Liver (tissue), 9 donors: Measurements from ENCODE around the gene ILDR1. TPM values are rescaled to one million over a fixed set of nuclear protein-coding genes. Genes with fewer than 3 reads are reported as not detected.

Experiments used
- DNase-seq: peaks from one replicate; pipeline ENCODE4 v3.0.0-alpha.2; 2017; ENCODE audit warnings: low spot score
- H3K27ac ChIP-seq, 2 donors: one replicate each; pipeline ENCODE4 v1.7.0; 2013; ENCODE audit warnings: inconsistent platforms in 2 of 2, low read length in 2 of 2, control low read depth in 1 of 2, low read depth in 1 of 2, mild to moderate bottlenecking in 1 of 2
- H3K27me3 ChIP-seq, 4 donors: one replicate each; pipeline versions ENCODE4 v1.6.1 to v1.7.0; 2013; ENCODE audit warnings: low read length in 3 of 4, inconsistent platforms in 1 of 4, mild to moderate bottlenecking in 1 of 4, moderate library complexity in 1 of 4; ENCODE audit not compliant: control insufficient read depth in 4 of 4, insufficient read depth in 4 of 4
- H3K36me3 ChIP-seq, 4 donors: one replicate each; pipeline versions ENCODE4 v1.6.1 to v1.7.0; 2013; ENCODE audit warnings: low read length in 3 of 4, mild to moderate bottlenecking in 3 of 4, low read depth in 1 of 4, moderate library complexity in 1 of 4; ENCODE audit not compliant: control insufficient read depth in 4 of 4, insufficient read depth in 3 of 4
- H3K4me1 ChIP-seq, 4 donors: one replicate each; pipeline versions ENCODE4 v1.6.1 to v1.7.0; 2013; ENCODE audit warnings: low read length in 3 of 4, mild to moderate bottlenecking in 3 of 4, moderate library complexity in 1 of 4; ENCODE audit not compliant: control insufficient read depth in 4 of 4, insufficient read depth in 4 of 4
- H3K4me3 ChIP-seq, 3 donors: one replicate each; pipeline versions ENCODE4 v1.6.1 to v1.7.0; 2013; ENCODE audit warnings: low read length in 3 of 3, control low read depth in 1 of 3, low read depth in 1 of 3, mild to moderate bottlenecking in 1 of 3
- H3K9ac ChIP-seq, 2 donors: one replicate each; pipeline ENCODE4 v1.7.0; 2013; ENCODE audit warnings: low read length in 2 of 2, mild to moderate bottlenecking in 2 of 2, moderate library complexity in 2 of 2, control low read depth in 1 of 2, low read depth in 1 of 2
- H3K9me3 ChIP-seq, 4 donors: one replicate each; pipeline versions ENCODE4 v1.6.1 to v1.7.0; 2013; ENCODE audit warnings: low read length in 3 of 4; ENCODE audit not compliant: control insufficient read depth in 4 of 4
- ATF3 ChIP-seq: IDR thresholded peaks from 2 replicates; pipeline ENCODE4 v1.6.1; 2016; ENCODE audit warnings: antibody characterized with exemption
- CTCF ChIP-seq: fragments of 150-350 bp; IDR thresholded peaks from 2 replicates; pipeline ENCODE4 v1.5.1; 2017; ENCODE audit warnings: improper control_type of control experiment, low read depth, low read length; ENCODE audit not compliant: missing input control
- EGR1 ChIP-seq, 2 donors: IDR thresholded peaks; 2 replicates each; pipeline ENCODE4 v1.6.1; 2016 to 2018; ENCODE audit warnings: antibody characterized with exemption in 2 of 2, low read depth in 2 of 2
- FOXA1 ChIP-seq: IDR thresholded peaks from 2 replicates; pipeline ENCODE4 v1.6.1; 2016; ENCODE audit warnings: antibody characterized with exemption
- FOXA2 ChIP-seq: IDR thresholded peaks from 2 replicates; pipeline ENCODE4 v1.6.1; 2016; ENCODE audit warnings: antibody characterized with exemption
- GABPA ChIP-seq, 2 donors: IDR thresholded peaks in 1 of 2; conservative IDR thresholded peaks in 1 of 2; 2 replicates each; pipeline ENCODE4 v1.6.1; 2016; ENCODE audit warnings: antibody characterized with exemption in 2 of 2, mild to moderate bottlenecking in 1 of 2, moderate library complexity in 1 of 2
- HNF4A ChIP-seq, 2 donors: conservative IDR thresholded peaks; 2 replicates each; pipeline ENCODE4 v1.6.1; 2016; ENCODE audit warnings: antibody characterized with exemption in 2 of 2, mild to moderate bottlenecking in 2 of 2
- HNF4G ChIP-seq: IDR thresholded peaks from 2 replicates; pipeline ENCODE4 v1.6.1; 2016; ENCODE audit warnings: antibody characterized with exemption
- JUND ChIP-seq, 2 donors: IDR thresholded peaks; 2 replicates each; pipeline ENCODE4 v1.6.1; 2016; ENCODE audit warnings: antibody characterized with exemption in 2 of 2
- NR2F2 ChIP-seq: IDR thresholded peaks from 2 replicates; pipeline ENCODE4 v1.6.1; 2016; ENCODE audit warnings: antibody characterized with exemption
- SP1 ChIP-seq: IDR thresholded peaks from 2 replicates; pipeline ENCODE4 v1.6.1; 2018; ENCODE audit warnings: antibody characterized with exemption, mild to moderate bottlenecking
- TAF1 ChIP-seq: conservative IDR thresholded peaks from 2 replicates; pipeline ENCODE4 v1.6.1; 2016; ENCODE audit warnings: antibody characterized with exemption, mild to moderate bottlenecking
- YY1 ChIP-seq: IDR thresholded peaks from 2 replicates; pipeline ENCODE4 v1.6.1; 2016; ENCODE audit warnings: antibody characterized with exemption, mild to moderate bottlenecking
- ZBTB33 ChIP-seq: IDR thresholded peaks from 2 replicates; pipeline ENCODE4 v1.6.1; 2016; ENCODE audit warnings: antibody characterized with exemption
- WGBS: extraction: QIAGEN DNeasy Blood & Tissue Kit; methylation state at CpG from one replicate; pipeline ENCODE4 v1.1.7; 2013; 5-methylcytosine and 5-hydroxymethylcytosine counted together
- polyA plus RNA-seq, 2 donors: library from polyadenylated mRNA; stranded (reverse) in 1 of 2; unstranded in 1 of 2; fragments of 200-250 nt in 1 of 2; fragments of >200 nt in 1 of 2; fragmentation: Nextera tagmentation in 1 of 2; extraction: Ambion mirVana in 1 of 2; gene quantifications; one replicate each; pipeline versions ENCODE4 v1.2.1 to v1.2.3, GENCODE V29; 2013 to 2015
- total RNA-seq, 2 donors: library from RNA; depleted of rRNA; stranded (reverse); fragments of >200 nt; gene quantifications; one replicate each; pipeline ENCODE4 v1.2.3, GENCODE V29; 2014
- TF ChIP-seq, protein P1 (sequence below): IDR thresholded peaks from 2 replicates; pipeline ENCODE4 v1.6.1; 2016; ENCODE audit warnings: antibody characterized with exemption
- TF ChIP-seq, protein P2 (sequence below): IDR thresholded peaks from 2 replicates; pipeline ENCODE4 v1.6.1; 2016; ENCODE audit warnings: antibody characterized with exemption, mild to moderate bottlenecking
- donor health status: healthy.
- donor health status: healthy.
- donor health status: healthy.
- donor health status: healthy.
- donor health status: healthy.

The ILDR1 gene
- total and polyA plus RNA-seq, 4 donors, result 0.07 to 1.7 (median 0.19) TPM

DNA sequence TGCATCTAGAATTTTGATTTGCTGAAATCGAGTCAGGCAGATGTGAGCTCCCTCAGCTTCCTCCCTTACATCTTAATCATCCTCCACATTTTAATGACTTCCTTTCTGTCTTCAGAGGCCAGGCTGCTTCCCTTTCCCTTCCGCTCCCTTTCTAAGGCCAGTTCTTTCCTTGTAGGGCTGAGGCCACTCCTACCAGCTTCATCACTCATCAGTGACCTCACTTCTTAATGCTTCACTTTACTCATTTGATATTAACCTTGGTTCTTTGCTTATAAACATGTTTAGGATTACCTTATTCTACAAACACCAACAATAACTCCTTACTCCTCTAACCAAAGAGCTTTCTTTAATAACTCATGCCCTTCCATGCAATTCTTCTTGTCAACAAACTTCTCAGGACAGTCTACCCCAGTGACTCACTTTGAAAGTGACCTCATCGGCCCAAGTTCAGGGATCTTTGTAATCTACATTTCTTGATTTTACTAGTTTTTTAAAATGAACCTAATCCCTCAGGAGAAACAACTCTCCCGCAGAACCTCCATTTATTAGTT, 23.9 kb downstream of the ILDR1 start:
- Histone ChIP-seq H3K27me3 (no peaks in the 10 kb centered on the region), H3K36me3 (no peaks in the 10 kb centered on the region), H3K4me1 (peaks cover 0 to 4% (median 0%) of the 10 kb centered on the region in 4 donors), H3K27ac (no peak overlapping the region), H3K4me3 (no peak overlapping the region), H3K9me3 (no peaks in the 10 kb centered on the region), H3K9ac (no peak overlapping the region)
- no peak for DNase-seq
- 67% methylated on average over 4 of the region's 4 CpGs for WGBS
- TF ChIP-seq FOXA2, result no peak
- no peak for TF ChIP-seq CTCF
- peak in 1 of 2 donors; percentile 10 for TF ChIP-seq JUND (IDR thresholded peaks at IDR 0.05)
- no peak for TF ChIP-seq SP1
- TF ChIP-seq HNF4A (conservative IDR thresholded peaks at IDR 0.05), result no peak
- no peak for TF ChIP-seq NR2F2
- TF ChIP-seq, protein P1, sequence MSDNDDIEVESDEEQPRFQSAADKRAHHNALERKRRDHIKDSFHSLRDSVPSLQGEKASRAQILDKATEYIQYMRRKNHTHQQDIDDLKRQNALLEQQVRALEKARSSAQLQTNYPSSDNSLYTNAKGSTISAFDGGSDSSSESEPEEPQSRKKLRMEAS, result peak; percentile 24
- no peak for TF ChIP-seq YY1
- TF ChIP-seq ATF3, result no peak
- TF ChIP-seq, protein P2, sequence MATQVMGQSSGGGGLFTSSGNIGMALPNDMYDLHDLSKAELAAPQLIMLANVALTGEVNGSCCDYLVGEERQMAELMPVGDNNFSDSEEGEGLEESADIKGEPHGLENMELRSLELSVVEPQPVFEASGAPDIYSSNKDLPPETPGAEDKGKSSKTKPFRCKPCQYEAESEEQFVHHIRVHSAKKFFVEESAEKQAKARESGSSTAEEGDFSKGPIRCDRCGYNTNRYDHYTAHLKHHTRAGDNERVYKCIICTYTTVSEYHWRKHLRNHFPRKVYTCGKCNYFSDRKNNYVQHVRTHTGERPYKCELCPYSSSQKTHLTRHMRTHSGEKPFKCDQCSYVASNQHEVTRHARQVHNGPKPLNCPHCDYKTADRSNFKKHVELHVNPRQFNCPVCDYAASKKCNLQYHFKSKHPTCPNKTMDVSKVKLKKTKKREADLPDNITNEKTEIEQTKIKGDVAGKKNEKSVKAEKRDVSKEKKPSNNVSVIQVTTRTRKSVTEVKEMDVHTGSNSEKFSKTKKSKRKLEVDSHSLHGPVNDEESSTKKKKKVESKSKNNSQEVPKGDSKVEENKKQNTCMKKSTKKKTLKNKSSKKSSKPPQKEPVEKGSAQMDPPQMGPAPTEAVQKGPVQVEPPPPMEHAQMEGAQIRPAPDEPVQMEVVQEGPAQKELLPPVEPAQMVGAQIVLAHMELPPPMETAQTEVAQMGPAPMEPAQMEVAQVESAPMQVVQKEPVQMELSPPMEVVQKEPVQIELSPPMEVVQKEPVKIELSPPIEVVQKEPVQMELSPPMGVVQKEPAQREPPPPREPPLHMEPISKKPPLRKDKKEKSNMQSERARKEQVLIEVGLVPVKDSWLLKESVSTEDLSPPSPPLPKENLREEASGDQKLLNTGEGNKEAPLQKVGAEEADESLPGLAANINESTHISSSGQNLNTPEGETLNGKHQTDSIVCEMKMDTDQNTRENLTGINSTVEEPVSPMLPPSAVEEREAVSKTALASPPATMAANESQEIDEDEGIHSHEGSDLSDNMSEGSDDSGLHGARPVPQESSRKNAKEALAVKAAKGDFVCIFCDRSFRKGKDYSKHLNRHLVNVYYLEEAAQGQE, result no peak
- TF ChIP-seq GABPA (IDR thresholded peaks at IDR 0.05 in 1 of 2, conservative IDR thresholded peaks at IDR 0.05 in 1 of 2), result no peak

DNA sequence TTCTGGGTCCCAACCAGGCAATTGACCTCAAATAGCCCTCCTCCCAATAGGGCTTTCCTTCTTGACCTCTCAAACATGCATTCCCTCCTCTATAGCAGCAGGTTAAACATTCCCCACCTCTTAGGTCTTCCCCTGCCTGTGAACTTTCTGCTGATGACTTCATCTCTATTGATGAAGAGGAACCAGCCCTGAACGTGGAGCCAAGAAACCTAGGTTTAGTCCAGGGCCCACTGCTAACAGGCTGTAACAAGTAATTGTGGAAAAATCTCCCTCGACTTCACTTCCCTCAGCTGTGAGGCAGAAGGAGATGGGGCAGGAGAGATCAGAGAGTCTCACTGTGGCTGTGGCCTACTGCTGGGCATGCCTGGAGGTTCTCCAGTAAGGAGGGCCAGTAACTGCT, 24.7 kb downstream of the ILDR1 start:
- H3K4me3 ChIP-seq, result no peak overlapping the region
- no peak for DNase-seq
- H3K27me3 ChIP-seq, result no peaks in the 10 kb centered on the region
- H3K27ac ChIP-seq, result no peak overlapping the region
- H3K4me1 ChIP-seq, result peaks cover 0 to 4% (median 0%) of the 10 kb centered on the region in 4 donors
- no peaks in the 10 kb centered on the region for H3K9me3 ChIP-seq
- 80% methylated on average over 2 of the region's 2 CpGs for WGBS
- H3K9ac ChIP-seq, result no peak overlapping the region
- no peak for TF ChIP-seq CTCF
- TF ChIP-seq HNF4A (conservative IDR thresholded peaks at IDR 0.05), result no peak
- no peak for TF ChIP-seq HNF4G
- no peak for TF ChIP-seq NR2F2
- TF ChIP-seq, protein P1, result no peak
- TF ChIP-seq FOXA1, result no peak
- TF ChIP-seq EGR1 (IDR thresholded peaks at IDR 0.05; ENCODE audit: low read depth in 2 of 2), result no peak
- no peak for TF ChIP-seq ZBTB33
- no peak for TF ChIP-seq TAF1
- no peaks in the 10 kb centered on the region for H3K36me3 ChIP-seq
